Liver (tissue), 9 donors: ENCODE results near the gene SCTR. TPM values are rescaled to one million over a fixed set of nuclear protein-coding genes. Genes with fewer than 3 reads are reported as not detected.

ENCODE experiments used
- DNase-seq: peaks from one replicate; pipeline ENCODE4 v3.0.0-alpha.2; 2017; ENCODE audit warnings: low spot score
- H3K27ac ChIP-seq, 2 donors: one replicate each; pipeline ENCODE4 v1.7.0; 2013; ENCODE audit warnings: inconsistent platforms in 2 of 2, low read length in 2 of 2, control low read depth in 1 of 2, low read depth in 1 of 2, mild to moderate bottlenecking in 1 of 2
- H3K27me3 ChIP-seq, 4 donors: one replicate each; pipeline versions ENCODE4 v1.6.1 to v1.7.0; 2013; ENCODE audit warnings: low read length in 3 of 4, inconsistent platforms in 1 of 4, mild to moderate bottlenecking in 1 of 4, moderate library complexity in 1 of 4; ENCODE audit not compliant: control insufficient read depth in 4 of 4, insufficient read depth in 4 of 4
- H3K36me3 ChIP-seq, 4 donors: one replicate each; pipeline versions ENCODE4 v1.6.1 to v1.7.0; 2013; ENCODE audit warnings: low read length in 3 of 4, mild to moderate bottlenecking in 3 of 4, low read depth in 1 of 4, moderate library complexity in 1 of 4; ENCODE audit not compliant: control insufficient read depth in 4 of 4, insufficient read depth in 3 of 4
- H3K4me1 ChIP-seq, 4 donors: one replicate each; pipeline versions ENCODE4 v1.6.1 to v1.7.0; 2013; ENCODE audit warnings: low read length in 3 of 4, mild to moderate bottlenecking in 3 of 4, moderate library complexity in 1 of 4; ENCODE audit not compliant: control insufficient read depth in 4 of 4, insufficient read depth in 4 of 4
- H3K4me3 ChIP-seq, 3 donors: one replicate each; pipeline versions ENCODE4 v1.6.1 to v1.7.0; 2013; ENCODE audit warnings: low read length in 3 of 3, control low read depth in 1 of 3, low read depth in 1 of 3, mild to moderate bottlenecking in 1 of 3
- H3K9ac ChIP-seq, 2 donors: one replicate each; pipeline ENCODE4 v1.7.0; 2013; ENCODE audit warnings: low read length in 2 of 2, mild to moderate bottlenecking in 2 of 2, moderate library complexity in 2 of 2, control low read depth in 1 of 2, low read depth in 1 of 2
- H3K9me3 ChIP-seq, 4 donors: one replicate each; pipeline versions ENCODE4 v1.6.1 to v1.7.0; 2013; ENCODE audit warnings: low read length in 3 of 4; ENCODE audit not compliant: control insufficient read depth in 4 of 4
- ATF3 ChIP-seq: IDR thresholded peaks from 2 replicates; pipeline ENCODE4 v1.6.1; 2016; ENCODE audit warnings: antibody characterized with exemption
- CTCF ChIP-seq: fragments of 150-350 bp; IDR thresholded peaks from 2 replicates; pipeline ENCODE4 v1.5.1; 2017; ENCODE audit warnings: improper control_type of control experiment, low read depth, low read length; ENCODE audit not compliant: missing input control
- EGR1 ChIP-seq, 2 donors: IDR thresholded peaks; 2 replicates each; pipeline ENCODE4 v1.6.1; 2016 to 2018; ENCODE audit warnings: antibody characterized with exemption in 2 of 2, low read depth in 2 of 2
- FOXA1 ChIP-seq: IDR thresholded peaks from 2 replicates; pipeline ENCODE4 v1.6.1; 2016; ENCODE audit warnings: antibody characterized with exemption
- FOXA2 ChIP-seq: IDR thresholded peaks from 2 replicates; pipeline ENCODE4 v1.6.1; 2016; ENCODE audit warnings: antibody characterized with exemption
- HNF4A ChIP-seq, 2 donors: conservative IDR thresholded peaks; 2 replicates each; pipeline ENCODE4 v1.6.1; 2016; ENCODE audit warnings: antibody characterized with exemption in 2 of 2, mild to moderate bottlenecking in 2 of 2
- HNF4G ChIP-seq: IDR thresholded peaks from 2 replicates; pipeline ENCODE4 v1.6.1; 2016; ENCODE audit warnings: antibody characterized with exemption
- MAX ChIP-seq: IDR thresholded peaks from 2 replicates; pipeline ENCODE4 v1.6.1; 2016; ENCODE audit warnings: antibody characterized with exemption
- NR2F2 ChIP-seq: IDR thresholded peaks from 2 replicates; pipeline ENCODE4 v1.6.1; 2016; ENCODE audit warnings: antibody characterized with exemption
- RAD21 ChIP-seq, 2 donors: IDR thresholded peaks; 2 replicates each; pipeline ENCODE4 v1.6.1; 2016; ENCODE audit warnings: antibody characterized with exemption in 2 of 2, mild to moderate bottlenecking in 2 of 2
- RXRA ChIP-seq, 2 donors: IDR thresholded peaks; 2 replicates each; pipeline ENCODE4 v1.6.1; 2017 to 2018; ENCODE audit warnings: antibody characterized with exemption in 2 of 2, mild to moderate bottlenecking in 1 of 2
- SP1 ChIP-seq: IDR thresholded peaks from 2 replicates; pipeline ENCODE4 v1.6.1; 2018; ENCODE audit warnings: antibody characterized with exemption, mild to moderate bottlenecking
- TAF1 ChIP-seq: conservative IDR thresholded peaks from 2 replicates; pipeline ENCODE4 v1.6.1; 2016; ENCODE audit warnings: antibody characterized with exemption, mild to moderate bottlenecking
- YY1 ChIP-seq: IDR thresholded peaks from 2 replicates; pipeline ENCODE4 v1.6.1; 2016; ENCODE audit warnings: antibody characterized with exemption, mild to moderate bottlenecking
- ZBTB33 ChIP-seq: IDR thresholded peaks from 2 replicates; pipeline ENCODE4 v1.6.1; 2016; ENCODE audit warnings: antibody characterized with exemption
- WGBS: extraction: QIAGEN DNeasy Blood & Tissue Kit; methylation state at CpG from one replicate; pipeline ENCODE4 v1.1.7; 2013; 5-methylcytosine and 5-hydroxymethylcytosine counted together
- polyA plus RNA-seq, 2 donors: library from polyadenylated mRNA; stranded (reverse) in 1 of 2; unstranded in 1 of 2; fragments of 200-250 nt in 1 of 2; fragments of >200 nt in 1 of 2; fragmentation: Nextera tagmentation in 1 of 2; extraction: Ambion mirVana in 1 of 2; gene quantifications; one replicate each; pipeline versions ENCODE4 v1.2.1 to v1.2.3, GENCODE V29; 2013 to 2015
- total RNA-seq, 2 donors: library from RNA; depleted of rRNA; stranded (reverse); fragments of >200 nt; gene quantifications; one replicate each; pipeline ENCODE4 v1.2.3, GENCODE V29; 2014
- donor health status: healthy.
- donor health status: healthy.
- donor health status: healthy.
- donor health status: healthy.
- donor health status: healthy.

SCTR gene
- total and polyA plus RNA-seq, 4 donors: 0.17 to 0.47 (median 0.29) TPM

GRCh38 chr2:119485336-119486110 is 38.8 kb downstream of the SCTR start (continued):
- TF ChIP-seq ATF3: peak; percentile 52
- peak; percentile 62 for TF ChIP-seq FOXA2
- peak in 1 of 2 donors; percentile 45 for TF ChIP-seq RAD21 (IDR thresholded peaks at IDR 0.05)
- TF ChIP-seq NR2F2: peak; percentile 20

GRCh38 chr2:119484834-119485233 is 39.4 kb downstream of the SCTR start:
- 79% methylated on average over 6 of the region's 6 CpGs for WGBS
- DNase-seq: no peak
- no peaks in the 10 kb centered on the region for H3K27me3 ChIP-seq
- no peak overlapping the region for H3K9ac ChIP-seq
- H3K4me3 ChIP-seq: no peak overlapping the region
- H3K36me3 ChIP-seq: no peaks in the 10 kb centered on the region
- peak overlapping the region; percentile 86 to 89 for H3K27ac ChIP-seq
- H3K9me3 ChIP-seq: no peaks in the 10 kb centered on the region
- TF ChIP-seq RAD21 (IDR thresholded peaks at IDR 0.05) (no peak), EGR1 (IDR thresholded peaks at IDR 0.05; ENCODE audit: low read depth in 2 of 2) (no peak), SP1 (no peak), FOXA1 (no peak), MAX (no peak), HNF4A (conservative IDR thresholded peaks at IDR 0.05) (no peak), RXRA (IDR thresholded peaks at IDR 0.05) (no peak), CTCF (no peak), ZBTB33 (no peak), YY1 (no peak), NR2F2 (no peak), HNF4G (no peak), TAF1 (no peak), ATF3 (no peak)
- peaks cover 16 to 76% (median 54%) of the 10 kb centered on the region in 4 donors for H3K4me1 ChIP-seq
